K562 (cell line): ENCODE measurements around the gene ZFPM1. TPM values are rescaled to one million over a fixed set of nuclear protein-coding genes. Genes with fewer than 3 reads are reported as not detected.

Source experiments
- ARHGAP35 ChIP-seq: fragments of 450-650 bp; IDR thresholded peaks from 2 replicates; pipeline ENCODE4 v1.6.1; 2018; ENCODE audit not compliant: partially characterized antibody
- ELF1 ChIP-seq: fragments of 200-800 bp; sonication (Bioruptor generic); IDR thresholded peaks from 2 replicates; pipeline ENCODE4 v1.6.1; 2016; ENCODE audit warnings: missing genetic modification characterization, missing compliant biosample characterization
- GTF2E2 ChIP-seq: fragments of 200-800 bp; sonication (Bioruptor generic); IDR thresholded peaks from 2 replicates; pipeline ENCODE4 v1.6.1; 2016; ENCODE audit warnings: missing genetic modification characterization, missing compliant biosample characterization
- NCOA4 ChIP-seq: fragments of 450-650 bp; IDR thresholded peaks from 2 replicates; pipeline ENCODE4 v1.6.1; 2018; ENCODE audit warnings: mild to moderate bottlenecking; ENCODE audit not compliant: partially characterized antibody
- NONO ChIP-seq, 2 experiments: fragments of 200-400 bp in 1 of 2; fragments of 450-650 bp in 1 of 2; formaldehyde crosslinking in 1 of 2; IDR thresholded peaks; 2 replicates each; pipeline ENCODE4 v1.6.1; 2017; ENCODE audit warnings: low read depth in 2 of 2, mild to moderate bottlenecking in 2 of 2, moderate library complexity in 2 of 2, low read length in 1 of 2
- OTX1 ChIP-seq: fragments of 450-650 bp; formaldehyde crosslinking; IDR thresholded peaks from 2 replicates; pipeline ENCODE4 v1.4.0; 2022; ENCODE audit warnings: mild to moderate bottlenecking
- SIRT6 ChIP-seq: IDR thresholded peaks from one replicate; pipeline ENCODE4 v1.6.1; 2012; ENCODE audit warnings: low read depth, mild to moderate bottlenecking, control low read depth, inconsistent platforms, low read length, moderate library complexity
- SREBF1 ChIP-seq: fragments of 150-350 bp; IDR thresholded peaks from 2 replicates; pipeline ENCODE4 v1.6.1; 2014; ENCODE audit warnings: antibody characterized with exemption, low read depth, low read length, borderline replicate concordance
- ZNF324 ChIP-seq: fragments of 250-450 bp; sonication (Bioruptor Pico); IDR thresholded peaks from 2 replicates; pipeline ENCODE4 v1.4.0; 2020; ENCODE audit warnings: mild to moderate bottlenecking
- ZNF57 ChIP-seq: fragments of 450-650 bp; formaldehyde crosslinking; IDR thresholded peaks from 2 replicates; pipeline ENCODE4 v1.4.0; 2020; ENCODE audit warnings: mild to moderate bottlenecking, moderate library complexity
- ZNF717 ChIP-seq: fragments of 250-450 bp; sonication (Bioruptor Pico); IDR thresholded peaks from 2 replicates; pipeline ENCODE4 v1.5.0; 2021
- polyA plus RNA-seq, 8 experiments: library from polyadenylated mRNA; depleted of rRNA in 4 of 8; stranded (reverse) in 5 of 8; unstranded in 3 of 8; fragments of >200 nt; fragmentation: Nextera tagmentation in 2 of 8; fragmentation: Illumina TruSeq in 1 of 8; extraction: Ambion mirVana in 2 of 8; extraction: Trizol in 1 of 8; gene quantifications; 2 replicates each; pipeline versions ENCODE4 v1.2.1 to v1.2.3, GENCODE V29; 2011 to 2014; ENCODE audit warnings: inconsistent platforms in 1 of 8, missing spikeins in 1 of 8
- total RNA-seq, 7 experiments: library from RNA; depleted of rRNA in 6 of 7; stranded (reverse); fragments of >200 nt in 6 of 7; fragmentation: Illumina TruSeq in 2 of 7; extraction: Trizol in 2 of 7; gene quantifications; 2 replicates each; pipeline versions ENCODE4 v1.2.1 to v1.2.3, GENCODE V29; 2011 to 2021; ENCODE audit warnings: low replicate concordance in 1 of 7
- TF ChIP-seq, protein P1 (sequence below): fragments of 450-650 bp; IDR thresholded peaks from 2 replicates; pipeline ENCODE4 v1.6.1; 2018; ENCODE audit warnings: mild to moderate bottlenecking, low read depth; ENCODE audit not compliant: partially characterized antibody
- TF ChIP-seq, protein P2 (sequence below): fragments of 450-650 bp; formaldehyde crosslinking; conservative IDR thresholded peaks from 2 replicates; pipeline ENCODE4 v1.4.0; 2022; ENCODE audit warnings: mild to moderate bottlenecking, missing genetic modification characterization
- TF ChIP-seq, protein P3 (sequence below): fragments of 450-650 bp; IDR thresholded peaks from 2 replicates; pipeline ENCODE4 v1.7.0; 2016; ENCODE audit warnings: borderline replicate concordance
- TF ChIP-seq, protein P4 (sequence below): fragments of 450-650 bp; IDR thresholded peaks from 2 replicates; pipeline ENCODE4 v1.6.1; 2014; ENCODE audit warnings: low read depth, mild to moderate bottlenecking, moderate library complexity, borderline replicate concordance
- TF ChIP-seq, protein P5 (sequence below): sonication (generic); formaldehyde crosslinking; IDR thresholded peaks from 2 replicates; pipeline ENCODE4 v1.8.0; 2022; ENCODE audit warnings: mild to moderate bottlenecking, missing genetic modification reagents

Gene ZFPM1
- total and polyA plus RNA-seq, 9 of the 15 experiments (the other 6 are each of a cell fraction or from before 2014, with no cell fraction given) = 0.03 to 35.9 (median 1.4) TPM

DNA sequence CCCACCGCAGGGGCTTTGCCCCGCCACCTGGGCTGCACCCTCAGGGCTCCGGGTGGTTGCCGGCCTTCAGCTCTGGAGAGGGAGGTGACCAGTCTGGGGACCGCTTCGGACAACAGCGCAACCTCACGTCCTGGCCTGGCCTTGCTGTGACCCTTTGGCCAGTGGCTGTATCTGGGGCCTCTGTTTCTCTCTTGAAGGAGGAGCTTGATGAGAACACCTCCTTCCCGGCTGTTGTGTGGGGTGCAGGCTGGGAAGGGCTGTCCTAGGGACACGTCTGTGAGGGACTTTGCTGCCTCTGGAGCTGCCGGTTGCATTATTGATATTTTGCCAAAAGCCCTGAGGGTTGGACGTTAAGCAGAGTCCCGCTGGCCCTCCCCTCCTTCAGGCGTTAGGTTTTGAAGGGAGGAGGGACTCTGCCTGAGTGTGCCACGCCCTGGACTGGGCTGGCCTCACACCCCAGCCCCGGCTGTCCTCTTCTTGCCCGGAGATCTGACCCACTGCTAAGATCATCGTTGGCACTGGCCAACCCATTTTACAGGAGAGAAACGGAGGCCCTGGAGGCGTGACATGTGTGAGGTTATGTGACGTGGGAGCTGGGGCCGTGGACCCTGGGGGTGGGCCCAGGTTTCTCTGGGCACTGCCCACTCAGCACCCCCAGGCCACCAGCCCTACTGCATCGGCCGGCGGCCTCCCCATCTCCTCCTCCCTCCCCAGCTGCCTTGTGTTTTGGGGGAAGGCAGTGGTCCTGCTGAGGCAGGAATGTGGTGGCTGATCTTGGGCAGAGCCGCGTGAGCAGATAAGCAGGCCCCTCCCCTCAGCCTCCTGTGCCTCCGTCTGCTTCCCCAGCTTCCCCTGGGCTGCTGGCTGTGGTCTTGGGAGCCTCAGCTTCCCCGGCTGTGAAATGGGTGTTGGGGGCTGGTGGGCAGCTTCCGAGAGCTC lies 8.5 kb downstream of the ZFPM1 start (continued):
- TF ChIP-seq NCOA4 (no peak), OTX1 (no peak), ZNF57 (no peak), SREBF1 (no peak), GTF2E2 (tag) (no peak), NONO (IDR thresholded peaks at IDR 0.05; ENCODE audit: low read depth in 2 of 2, low read length in 1 of 2) (no peak), SIRT6 (no peak), ZNF717 (CRISPR knock-in tag) (no peak), ARHGAP35 (no peak), ELF1 (tag) (no peak), ZNF324 (CRISPR knock-in tag) (no peak)
- TF ChIP-seq, protein P1, sequence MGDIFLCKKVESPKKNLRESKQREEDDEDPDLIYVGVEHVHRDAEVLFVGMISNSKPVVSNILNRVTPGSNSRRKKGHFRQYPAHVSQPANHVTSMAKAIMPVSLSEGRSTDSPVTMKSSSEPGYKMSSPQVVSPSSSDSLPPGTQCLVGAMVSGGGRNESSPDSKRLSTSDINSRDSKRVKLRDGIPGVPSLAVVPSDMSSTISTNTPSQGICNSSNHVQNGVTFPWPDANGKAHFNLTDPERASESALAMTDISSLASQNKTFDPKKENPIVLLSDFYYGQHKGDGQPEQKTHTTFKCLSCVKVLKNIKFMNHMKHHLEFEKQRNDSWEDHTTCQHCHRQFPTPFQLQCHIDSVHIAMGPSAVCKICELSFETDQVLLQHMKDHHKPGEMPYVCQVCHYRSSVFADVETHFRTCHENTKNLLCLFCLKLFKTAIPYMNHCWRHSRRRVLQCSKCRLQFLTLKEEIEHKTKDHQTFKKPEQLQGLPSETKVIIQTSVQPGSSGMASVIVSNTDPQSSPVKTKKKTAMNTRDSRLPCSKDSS = no peak
- TF ChIP-seq, protein P2, sequence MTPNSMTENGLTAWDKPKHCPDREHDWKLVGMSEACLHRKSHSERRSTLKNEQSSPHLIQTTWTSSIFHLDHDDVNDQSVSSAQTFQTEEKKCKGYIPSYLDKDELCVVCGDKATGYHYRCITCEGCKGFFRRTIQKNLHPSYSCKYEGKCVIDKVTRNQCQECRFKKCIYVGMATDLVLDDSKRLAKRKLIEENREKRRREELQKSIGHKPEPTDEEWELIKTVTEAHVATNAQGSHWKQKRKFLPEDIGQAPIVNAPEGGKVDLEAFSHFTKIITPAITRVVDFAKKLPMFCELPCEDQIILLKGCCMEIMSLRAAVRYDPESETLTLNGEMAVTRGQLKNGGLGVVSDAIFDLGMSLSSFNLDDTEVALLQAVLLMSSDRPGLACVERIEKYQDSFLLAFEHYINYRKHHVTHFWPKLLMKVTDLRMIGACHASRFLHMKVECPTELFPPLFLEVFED (CRISPR knock-in tag) = no peak
- TF ChIP-seq, protein P3, sequence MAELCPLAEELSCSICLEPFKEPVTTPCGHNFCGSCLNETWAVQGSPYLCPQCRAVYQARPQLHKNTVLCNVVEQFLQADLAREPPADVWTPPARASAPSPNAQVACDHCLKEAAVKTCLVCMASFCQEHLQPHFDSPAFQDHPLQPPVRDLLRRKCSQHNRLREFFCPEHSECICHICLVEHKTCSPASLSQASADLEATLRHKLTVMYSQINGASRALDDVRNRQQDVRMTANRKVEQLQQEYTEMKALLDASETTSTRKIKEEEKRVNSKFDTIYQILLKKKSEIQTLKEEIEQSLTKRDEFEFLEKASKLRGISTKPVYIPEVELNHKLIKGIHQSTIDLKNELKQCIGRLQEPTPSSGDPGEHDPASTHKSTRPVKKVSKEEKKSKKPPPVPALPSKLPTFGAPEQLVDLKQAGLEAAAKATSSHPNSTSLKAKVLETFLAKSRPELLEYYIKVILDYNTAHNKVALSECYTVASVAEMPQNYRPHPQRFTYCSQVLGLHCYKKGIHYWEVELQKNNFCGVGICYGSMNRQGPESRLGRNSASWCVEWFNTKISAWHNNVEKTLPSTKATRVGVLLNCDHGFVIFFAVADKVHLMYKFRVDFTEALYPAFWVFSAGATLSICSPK = no peak
- TF ChIP-seq, protein P4, sequence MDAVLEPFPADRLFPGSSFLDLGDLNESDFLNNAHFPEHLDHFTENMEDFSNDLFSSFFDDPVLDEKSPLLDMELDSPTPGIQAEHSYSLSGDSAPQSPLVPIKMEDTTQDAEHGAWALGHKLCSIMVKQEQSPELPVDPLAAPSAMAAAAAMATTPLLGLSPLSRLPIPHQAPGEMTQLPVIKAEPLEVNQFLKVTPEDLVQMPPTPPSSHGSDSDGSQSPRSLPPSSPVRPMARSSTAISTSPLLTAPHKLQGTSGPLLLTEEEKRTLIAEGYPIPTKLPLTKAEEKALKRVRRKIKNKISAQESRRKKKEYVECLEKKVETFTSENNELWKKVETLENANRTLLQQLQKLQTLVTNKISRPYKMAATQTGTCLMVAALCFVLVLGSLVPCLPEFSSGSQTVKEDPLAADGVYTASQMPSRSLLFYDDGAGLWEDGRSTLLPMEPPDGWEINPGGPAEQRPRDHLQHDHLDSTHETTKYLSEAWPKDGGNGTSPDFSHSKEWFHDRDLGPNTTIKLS = no peak
- TF ChIP-seq, protein P5, sequence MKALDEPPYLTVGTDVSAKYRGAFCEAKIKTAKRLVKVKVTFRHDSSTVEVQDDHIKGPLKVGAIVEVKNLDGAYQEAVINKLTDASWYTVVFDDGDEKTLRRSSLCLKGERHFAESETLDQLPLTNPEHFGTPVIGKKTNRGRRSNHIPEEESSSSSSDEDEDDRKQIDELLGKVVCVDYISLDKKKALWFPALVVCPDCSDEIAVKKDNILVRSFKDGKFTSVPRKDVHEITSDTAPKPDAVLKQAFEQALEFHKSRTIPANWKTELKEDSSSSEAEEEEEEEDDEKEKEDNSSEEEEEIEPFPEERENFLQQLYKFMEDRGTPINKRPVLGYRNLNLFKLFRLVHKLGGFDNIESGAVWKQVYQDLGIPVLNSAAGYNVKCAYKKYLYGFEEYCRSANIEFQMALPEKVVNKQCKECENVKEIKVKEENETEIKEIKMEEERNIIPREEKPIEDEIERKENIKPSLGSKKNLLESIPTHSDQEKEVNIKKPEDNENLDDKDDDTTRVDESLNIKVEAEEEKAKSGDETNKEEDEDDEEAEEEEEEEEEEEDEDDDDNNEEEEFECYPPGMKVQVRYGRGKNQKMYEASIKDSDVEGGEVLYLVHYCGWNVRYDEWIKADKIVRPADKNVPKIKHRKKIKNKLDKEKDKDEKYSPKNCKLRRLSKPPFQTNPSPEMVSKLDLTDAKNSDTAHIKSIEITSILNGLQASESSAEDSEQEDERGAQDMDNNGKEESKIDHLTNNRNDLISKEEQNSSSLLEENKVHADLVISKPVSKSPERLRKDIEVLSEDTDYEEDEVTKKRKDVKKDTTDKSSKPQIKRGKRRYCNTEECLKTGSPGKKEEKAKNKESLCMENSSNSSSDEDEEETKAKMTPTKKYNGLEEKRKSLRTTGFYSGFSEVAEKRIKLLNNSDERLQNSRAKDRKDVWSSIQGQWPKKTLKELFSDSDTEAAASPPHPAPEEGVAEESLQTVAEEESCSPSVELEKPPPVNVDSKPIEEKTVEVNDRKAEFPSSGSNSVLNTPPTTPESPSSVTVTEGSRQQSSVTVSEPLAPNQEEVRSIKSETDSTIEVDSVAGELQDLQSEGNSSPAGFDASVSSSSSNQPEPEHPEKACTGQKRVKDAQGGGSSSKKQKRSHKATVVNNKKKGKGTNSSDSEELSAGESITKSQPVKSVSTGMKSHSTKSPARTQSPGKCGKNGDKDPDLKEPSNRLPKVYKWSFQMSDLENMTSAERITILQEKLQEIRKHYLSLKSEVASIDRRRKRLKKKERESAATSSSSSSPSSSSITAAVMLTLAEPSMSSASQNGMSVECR (CRISPR knock-in tag) = no peak
